HL-60 (cell line): ENCODE measurements around the gene AFTPH.

ENCODE experiments used
- CTCF ChIP-seq: IDR thresholded peaks from one replicate; pipeline ENCODE4 v1.5.1; 2011; ENCODE audit warnings: low read length, control low read depth, inconsistent platforms; ENCODE audit not compliant: insufficient read depth
- GABPA ChIP-seq: IDR thresholded peaks from 2 replicates; pipeline ENCODE4 v1.6.1; 2012; ENCODE audit warnings: low read depth
- POLR2AphosphoS5 ChIP-seq: IDR thresholded peaks from 2 replicates; pipeline ENCODE4 v1.6.1; 2012; ENCODE audit warnings: low read depth
- REST ChIP-seq: IDR thresholded peaks from 2 replicates; pipeline ENCODE4 v1.6.1; 2012; ENCODE audit warnings: low read depth; ENCODE audit not compliant: insufficient replicate concordance
- SPI1 ChIP-seq: IDR thresholded peaks from 2 replicates; pipeline ENCODE4 v1.6.1; 2012; ENCODE audit warnings: low read depth, mild to moderate bottlenecking, borderline replicate concordance

GRCh38 chr2:64634345-64635267, 110.5 kb downstream of the AFTPH start:
- no peak for TF ChIP-seq GABPA
- no peak for TF ChIP-seq CTCF
- no peak for TF ChIP-seq REST
- no peak for TF ChIP-seq POLR2AphosphoS5
- no peak for TF ChIP-seq SPI1
